ENCODE results near the gene FATE1.
A peak's percentile ranks its signal among the peaks of the same experiment; 100 is the strongest.

Gene FATE1

GRCh38 chrX:151742311-151742710 is 26.5 kb downstream of the FATE1 start:
- TF ChIP-seq GATA1 (IDR thresholded peaks at IDR 0.05; ENCODE audit: low read depth, low read length) (no peak), POLR2A (IDR thresholded peaks at IDR 0.05; ENCODE audit: low read length) (no peak)
- no peak for DNase-seq

- no peak for DNase-seq
- no peak for TF ChIP-seq POLR2A (IDR thresholded peaks at IDR 0.05; ENCODE audit: low read length)
- TF ChIP-seq GATA1 (IDR thresholded peaks at IDR 0.05; ENCODE audit: low read depth, low read length) = no peak
These were observed 28.0 kb downstream of the FATE1 start for GRCh38 chrX:151743651-151744470.

GRCh38 chrX:151745651-151746050 is 29.8 kb downstream of the FATE1 start:
- no peak for DNase-seq
- no peak for TF ChIP-seq POLR2A (IDR thresholded peaks at IDR 0.05; ENCODE audit: low read length)
- no peak for TF ChIP-seq GATA1 (IDR thresholded peaks at IDR 0.05; ENCODE audit: low read depth, low read length)

- no peak for DNase-seq
- TF ChIP-seq GATA1 (IDR thresholded peaks at IDR 0.05; ENCODE audit: low read depth, low read length) (no peak), POLR2A (IDR thresholded peaks at IDR 0.05; ENCODE audit: low read length) (no peak)
These were observed 30.7 kb downstream of the FATE1 start for GRCh38 chrX:151746502-151746901.

GRCh38 chrX:151750511-151750910 is 34.7 kb downstream of the FATE1 start:
- DNase-seq = no peak
- TF ChIP-seq GATA1 (IDR thresholded peaks at IDR 0.05; ENCODE audit: low read depth, low read length) (no peak), POLR2A (IDR thresholded peaks at IDR 0.05; ENCODE audit: low read length) (no peak)

- TF ChIP-seq POLR2A (IDR thresholded peaks at IDR 0.05; ENCODE audit: low read length) = no peak
- TF ChIP-seq GATA1 (IDR thresholded peaks at IDR 0.05; ENCODE audit: low read depth, low read length) = no peak
- DNase-seq = no peak
These were observed 37.0 kb downstream of the FATE1 start for GRCh38 chrX:151752847-151753246.

- peak; percentile 24 to 45 for DNase-seq
- no peak for TF ChIP-seq GATA1 (IDR thresholded peaks at IDR 0.05; ENCODE audit: low read depth, low read length)
- no peak for TF ChIP-seq POLR2A (IDR thresholded peaks at IDR 0.05; ENCODE audit: low read length)
These were observed 37.6 kb downstream of the FATE1 start for GRCh38 chrX:151753313-151754046.

GRCh38 chrX:151754047-151754429 is 38.2 kb downstream of the FATE1 start:
- no peak for DNase-seq
- TF ChIP-seq POLR2A (IDR thresholded peaks at IDR 0.05; ENCODE audit: low read length) (no peak), GATA1 (IDR thresholded peaks at IDR 0.05; ENCODE audit: low read depth, low read length) (no peak)

GRCh38 chrX:151754641-151755215 is 38.9 kb downstream of the FATE1 start:
- TF ChIP-seq GATA1 (IDR thresholded peaks at IDR 0.05; ENCODE audit: low read depth, low read length) (no peak), POLR2A (IDR thresholded peaks at IDR 0.05; ENCODE audit: low read length) (no peak)
- no peak for DNase-seq

GRCh38 chrX:151759041-151759708 is 43.3 kb downstream of the FATE1 start:
- DNase-seq = no peak
- TF ChIP-seq POLR2A (IDR thresholded peaks at IDR 0.05; ENCODE audit: low read length) = no peak
- TF ChIP-seq GATA1 (IDR thresholded peaks at IDR 0.05; ENCODE audit: low read depth, low read length) = no peak

- DNase-seq = no peak
These were observed 47.0 kb downstream of the FATE1 start for GRCh38 chrX:151762802-151763201.

GRCh38 chrX:151763711-151764110 is 47.9 kb downstream of the FATE1 start:
- TF ChIP-seq POLR2A (IDR thresholded peaks at IDR 0.05; ENCODE audit: low read length) (no peak), GATA1 (IDR thresholded peaks at IDR 0.05; ENCODE audit: low read depth, low read length) (no peak)
- no peak for DNase-seq

More at GRCh38 chrX:151762802-151763201, 47.0 kb downstream of the FATE1 start:
- no peak for TF ChIP-seq POLR2A (IDR thresholded peaks at IDR 0.05; ENCODE audit: low read length)
- no peak for TF ChIP-seq GATA1 (IDR thresholded peaks at IDR 0.05; ENCODE audit: low read depth, low read length)

- TF ChIP-seq POLR2A (IDR thresholded peaks at IDR 0.05; ENCODE audit: low read length) = no peak
- DNase-seq = no peak
These were observed 49.2 kb downstream of the FATE1 start for GRCh38 chrX:151765026-151765425.

GRCh38 chrX:151771726-151772125 is 55.9 kb downstream of the FATE1 start:
- no peak for TF ChIP-seq GATA1 (IDR thresholded peaks at IDR 0.05; ENCODE audit: low read depth, low read length)
- TF ChIP-seq POLR2A (IDR thresholded peaks at IDR 0.05; ENCODE audit: low read length) = no peak
- DNase-seq = no peak

Data from erythroblast (primary cell).